ENCODE results near the gene ANXA2.

The ANXA2 gene

GRCh38 chr15:60352525-60352924 lies 45.3 kb downstream of the ANXA2 start:
- no peak for TF ChIP-seq EZH2phosphoT487 (IDR thresholded peaks at IDR 0.05; ENCODE audit: borderline replicate concordance)
- TF ChIP-seq CTCF (conservative IDR thresholded peaks at IDR 0.05; ENCODE audit: low read length): no peak
- peaks cover 57% of the 10 kb centered on the region; the same call in 1 of the 2 replicates for H3K36me3 ChIP-seq (ENCODE audit: insufficient read depth, low read length)
- no peak overlapping the region for H3K4me3 ChIP-seq (ENCODE audit: low read length, poor library complexity, severe bottlenecking)
- no peaks in the 10 kb centered on the region for H4K20me1 ChIP-seq (ENCODE audit: insufficient read depth, low read length, poor library complexity, severe bottlenecking)
- H3K9me3 ChIP-seq (ENCODE audit: insufficient read depth, low read depth, low read length): no peaks in the 10 kb centered on the region; the same call in 1 of the 2 replicates
- H3F3A ChIP-seq (ENCODE audit: low read depth): peaks cover 4% of the 10 kb centered on the region; the same call in 1 of the 2 replicates
- no peaks in the 10 kb centered on the region for H3K79me2 ChIP-seq (ENCODE audit: insufficient read depth, low read length)
- no peaks in the 10 kb centered on the region for H3K9me2 ChIP-seq (replicated peaks; ENCODE audit: low read depth, low read length)
- no peaks in the 10 kb centered on the region for H3K27me3 ChIP-seq (ENCODE audit: insufficient read depth, low read length, poor library complexity, severe bottlenecking)
- no peak overlapping the region for H3K4me2 ChIP-seq (ENCODE audit: low read depth, low read length, poor library complexity, severe bottlenecking)
- H3K4me1 ChIP-seq (ENCODE audit: insufficient read depth, low read length, poor library complexity, severe bottlenecking): no peaks in the 10 kb centered on the region
- H2AFZ ChIP-seq (ENCODE audit: low read length): no peak overlapping the region
- H3K9ac ChIP-seq (ENCODE audit: low read depth, low read length, poor library complexity, severe bottlenecking): no peak overlapping the region

- Histone ChIP-seq H3K27me3 (ENCODE audit: insufficient read depth, low read length, poor library complexity, severe bottlenecking) (no peaks in the 10 kb centered on the region), H3K79me2 (ENCODE audit: insufficient read depth, low read length) (no peaks in the 10 kb centered on the region), H2AFZ (ENCODE audit: low read length) (no peak overlapping the region), H3K9me3 (ENCODE audit: insufficient read depth, low read depth, low read length) (no peaks in the 10 kb centered on the region; the same call in 1 of the 2 replicates), H3K4me1 (ENCODE audit: insufficient read depth, low read length, poor library complexity, severe bottlenecking) (no peaks in the 10 kb centered on the region), H3K9me2 (replicated peaks; ENCODE audit: low read depth, low read length) (no peaks in the 10 kb centered on the region), H3K4me2 (ENCODE audit: low read depth, low read length, poor library complexity, severe bottlenecking) (no peak overlapping the region), H3F3A (ENCODE audit: low read depth) (peaks cover 4% of the 10 kb centered on the region; the same call in 1 of the 2 replicates), H4K20me1 (ENCODE audit: insufficient read depth, low read length, poor library complexity, severe bottlenecking) (no peaks in the 10 kb centered on the region), H3K4me3 (ENCODE audit: low read length, poor library complexity, severe bottlenecking) (no peak overlapping the region), H3K36me3 (ENCODE audit: insufficient read depth, low read length) (peaks cover 54% of the 10 kb centered on the region; the same call in 1 of the 2 replicates), H3K9ac (ENCODE audit: low read depth, low read length, poor library complexity, severe bottlenecking) (no peak overlapping the region)
- TF ChIP-seq CTCF (conservative IDR thresholded peaks at IDR 0.05; ENCODE audit: low read length) (no peak), EZH2phosphoT487 (IDR thresholded peaks at IDR 0.05; ENCODE audit: borderline replicate concordance) (no peak)
Observed at GRCh38 chr15:60351066-60351465, 46.7 kb downstream of the ANXA2 start.

- Histone ChIP-seq H3K9me3 (ENCODE audit: insufficient read depth, low read depth, low read length) (no peaks in the 10 kb centered on the region; the same call in 1 of the 2 replicates), H3K4me3 (ENCODE audit: low read length, poor library complexity, severe bottlenecking) (no peak overlapping the region), H3K79me2 (ENCODE audit: insufficient read depth, low read length) (no peaks in the 10 kb centered on the region), H3K4me1 (ENCODE audit: insufficient read depth, low read length, poor library complexity, severe bottlenecking) (no peaks in the 10 kb centered on the region), H3K36me3 (ENCODE audit: insufficient read depth, low read length) (peaks cover 45% of the 10 kb centered on the region; the same call in 1 of the 2 replicates), H4K20me1 (ENCODE audit: insufficient read depth, low read length, poor library complexity, severe bottlenecking) (no peaks in the 10 kb centered on the region), H3K9me2 (replicated peaks; ENCODE audit: low read depth, low read length) (no peaks in the 10 kb centered on the region), H2AFZ (ENCODE audit: low read length) (no peak overlapping the region), H3F3A (ENCODE audit: low read depth) (peaks cover 4% of the 10 kb centered on the region; the same call in 1 of the 2 replicates), H3K9ac (ENCODE audit: low read depth, low read length, poor library complexity, severe bottlenecking) (no peak overlapping the region), H3K4me2 (ENCODE audit: low read depth, low read length, poor library complexity, severe bottlenecking) (no peak overlapping the region), H3K27me3 (ENCODE audit: insufficient read depth, low read length, poor library complexity, severe bottlenecking) (no peaks in the 10 kb centered on the region)
- no peak for TF ChIP-seq CTCF (conservative IDR thresholded peaks at IDR 0.05; ENCODE audit: low read length)
- no peak for TF ChIP-seq EZH2phosphoT487 (IDR thresholded peaks at IDR 0.05; ENCODE audit: borderline replicate concordance)
Observed at GRCh38 chr15:60350108-60350507, 47.7 kb downstream of the ANXA2 start.

Data from Loucy (cell line).